SK-N-SH (cell line): ENCODE measurements around the gene QTRT2.

Experiments
- FOXJ3 ChIP-seq: sonication (generic); formaldehyde crosslinking; IDR thresholded peaks from 2 replicates; pipeline ENCODE4 v1.5.1; 2020; ENCODE audit warnings: mild to moderate bottlenecking, missing genetic modification reagents
- GABPA ChIP-seq: IDR thresholded peaks from 2 replicates; pipeline ENCODE4 v1.4.0; 2012; ENCODE audit warnings: low read depth, mild to moderate bottlenecking
- POLR2AphosphoS5 ChIP-seq: IDR thresholded peaks from 2 replicates; pipeline ENCODE4 v1.6.1; 2012; ENCODE audit warnings: low read depth, low read length
- RAD21 ChIP-seq: IDR thresholded peaks from 2 replicates; pipeline ENCODE4 v1.6.1; 2012; ENCODE audit warnings: mild to moderate bottlenecking, low read length
- SIN3A ChIP-seq: IDR thresholded peaks from 2 replicates; pipeline ENCODE4 v1.6.1; 2012; ENCODE audit warnings: low read depth, mild to moderate bottlenecking, low read length, moderate library complexity, borderline replicate concordance
- TF ChIP-seq, protein P1 (sequence below): fragments of 200-600 bp; sonication (generic); IDR thresholded peaks from 2 replicates; pipeline ENCODE4 v1.6.1; 2017; ENCODE audit warnings: antibody characterized with exemption, mild to moderate bottlenecking, moderate library complexity
- TF ChIP-seq, protein P2 (sequence below): IDR thresholded peaks from 2 replicates; pipeline ENCODE4 v1.6.1; 2012; ENCODE audit warnings: mild to moderate bottlenecking, low read depth, low read length, moderate library complexity

DNA sequence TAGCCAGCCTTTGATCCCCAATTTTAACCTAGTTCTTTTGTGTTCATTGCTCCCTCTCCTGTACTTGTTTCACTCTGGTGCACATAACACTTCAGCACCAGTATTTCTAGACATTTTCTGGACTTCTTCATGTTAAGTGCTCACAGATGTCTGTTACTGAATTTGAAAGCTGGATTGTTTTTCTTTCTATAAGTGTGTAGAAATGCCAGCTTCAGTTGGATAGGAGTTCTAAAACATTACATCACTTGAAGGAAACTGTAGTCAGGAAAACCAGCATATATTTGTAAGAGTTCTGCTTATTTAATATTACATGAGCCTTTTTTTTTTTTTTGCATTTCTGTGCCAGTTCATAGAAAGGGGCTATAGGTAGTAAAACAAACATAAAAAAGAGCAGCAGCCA is 21.6 kb downstream of the QTRT2 start:
- TF ChIP-seq SIN3A (no peak), POLR2AphosphoS5 (no peak), GABPA (no peak), FOXJ3 (CRISPR knock-in tag) (no peak), RAD21 (no peak)
- TF ChIP-seq, protein P1, sequence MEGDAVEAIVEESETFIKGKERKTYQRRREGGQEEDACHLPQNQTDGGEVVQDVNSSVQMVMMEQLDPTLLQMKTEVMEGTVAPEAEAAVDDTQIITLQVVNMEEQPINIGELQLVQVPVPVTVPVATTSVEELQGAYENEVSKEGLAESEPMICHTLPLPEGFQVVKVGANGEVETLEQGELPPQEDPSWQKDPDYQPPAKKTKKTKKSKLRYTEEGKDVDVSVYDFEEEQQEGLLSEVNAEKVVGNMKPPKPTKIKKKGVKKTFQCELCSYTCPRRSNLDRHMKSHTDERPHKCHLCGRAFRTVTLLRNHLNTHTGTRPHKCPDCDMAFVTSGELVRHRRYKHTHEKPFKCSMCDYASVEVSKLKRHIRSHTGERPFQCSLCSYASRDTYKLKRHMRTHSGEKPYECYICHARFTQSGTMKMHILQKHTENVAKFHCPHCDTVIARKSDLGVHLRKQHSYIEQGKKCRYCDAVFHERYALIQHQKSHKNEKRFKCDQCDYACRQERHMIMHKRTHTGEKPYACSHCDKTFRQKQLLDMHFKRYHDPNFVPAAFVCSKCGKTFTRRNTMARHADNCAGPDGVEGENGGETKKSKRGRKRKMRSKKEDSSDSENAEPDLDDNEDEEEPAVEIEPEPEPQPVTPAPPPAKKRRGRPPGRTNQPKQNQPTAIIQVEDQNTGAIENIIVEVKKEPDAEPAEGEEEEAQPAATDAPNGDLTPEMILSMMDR: no peak
- TF ChIP-seq, protein P2, sequence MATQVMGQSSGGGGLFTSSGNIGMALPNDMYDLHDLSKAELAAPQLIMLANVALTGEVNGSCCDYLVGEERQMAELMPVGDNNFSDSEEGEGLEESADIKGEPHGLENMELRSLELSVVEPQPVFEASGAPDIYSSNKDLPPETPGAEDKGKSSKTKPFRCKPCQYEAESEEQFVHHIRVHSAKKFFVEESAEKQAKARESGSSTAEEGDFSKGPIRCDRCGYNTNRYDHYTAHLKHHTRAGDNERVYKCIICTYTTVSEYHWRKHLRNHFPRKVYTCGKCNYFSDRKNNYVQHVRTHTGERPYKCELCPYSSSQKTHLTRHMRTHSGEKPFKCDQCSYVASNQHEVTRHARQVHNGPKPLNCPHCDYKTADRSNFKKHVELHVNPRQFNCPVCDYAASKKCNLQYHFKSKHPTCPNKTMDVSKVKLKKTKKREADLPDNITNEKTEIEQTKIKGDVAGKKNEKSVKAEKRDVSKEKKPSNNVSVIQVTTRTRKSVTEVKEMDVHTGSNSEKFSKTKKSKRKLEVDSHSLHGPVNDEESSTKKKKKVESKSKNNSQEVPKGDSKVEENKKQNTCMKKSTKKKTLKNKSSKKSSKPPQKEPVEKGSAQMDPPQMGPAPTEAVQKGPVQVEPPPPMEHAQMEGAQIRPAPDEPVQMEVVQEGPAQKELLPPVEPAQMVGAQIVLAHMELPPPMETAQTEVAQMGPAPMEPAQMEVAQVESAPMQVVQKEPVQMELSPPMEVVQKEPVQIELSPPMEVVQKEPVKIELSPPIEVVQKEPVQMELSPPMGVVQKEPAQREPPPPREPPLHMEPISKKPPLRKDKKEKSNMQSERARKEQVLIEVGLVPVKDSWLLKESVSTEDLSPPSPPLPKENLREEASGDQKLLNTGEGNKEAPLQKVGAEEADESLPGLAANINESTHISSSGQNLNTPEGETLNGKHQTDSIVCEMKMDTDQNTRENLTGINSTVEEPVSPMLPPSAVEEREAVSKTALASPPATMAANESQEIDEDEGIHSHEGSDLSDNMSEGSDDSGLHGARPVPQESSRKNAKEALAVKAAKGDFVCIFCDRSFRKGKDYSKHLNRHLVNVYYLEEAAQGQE: no peak
